Caki2 (cell line): ENCODE measurements around the gene CLK1. TPM values are rescaled to one million over a fixed set of nuclear protein-coding genes. Genes with fewer than 3 reads are reported as not detected.

ENCODE experiments used
- DNase-seq: peaks from one replicate; pipeline ENCODE4 v3.0.0-alpha.2; 2015; ENCODE audit warnings: low read depth
- in situ Hi-C: cut with HindIII; loops from 2 replicates; pipeline ENCODE4 v1.10.0; 2016; ENCODE audit warnings: low sequenced_read_pairs, low pct_unique_long_range_greater_than_20kb, mixed read lengths
- total RNA-seq: library from RNA; depleted of rRNA; stranded (reverse); fragments of >200 nt; shearing (Covaris generic); gene quantifications from 2 replicates; pipeline ENCODE4 v1.2.3, GENCODE V29; 2014; ENCODE audit warnings: low replicate concordance

CLK1 gene
- total RNA-seq, 1 experiment from 2014 or later = 30.8 TPM

- DNase-seq = no peak
- in situ Hi-C loops = no loop called here
These were observed 4.2 kb downstream of the CLK1 start for GRCh38 chr2:200860092-200860795.

GRCh38 chr2:200856806-200857205 is 7.7 kb downstream of the CLK1 start:
- DNase-seq = no peak
- in situ Hi-C loops = no loop called here

GRCh38 chr2:200852605-200853004 is 11.9 kb downstream of the CLK1 start:
- no peak for DNase-seq

GRCh38 chr2:200851398-200852248 is 12.8 kb downstream of the CLK1 start:
- DNase-seq = no peak
- in situ Hi-C loops = no loop called here

More at GRCh38 chr2:200852605-200853004, 11.9 kb downstream of the CLK1 start:
- in situ Hi-C loops = no loop called here

- in situ Hi-C loops = no loop called here
- no peak for DNase-seq
These were observed 13.8 kb downstream of the CLK1 start for GRCh38 chr2:200850512-200851256.

- no peak for DNase-seq
- in situ Hi-C loops = no loop called here
These were observed 16.5 kb downstream of the CLK1 start for GRCh38 chr2:200847939-200848338.

- in situ Hi-C loops = no loop called here
- DNase-seq = no peak
These were observed 17.2 kb downstream of the CLK1 start for GRCh38 chr2:200847269-200847668.

- in situ Hi-C loops = no loop called here
- DNase-seq = no peak
These were observed 18.7 kb downstream of the CLK1 start for GRCh38 chr2:200845669-200846325.

GRCh38 chr2:200845194-200845593 is 19.3 kb downstream of the CLK1 start:
- in situ Hi-C loops = no loop called here
- DNase-seq = no peak

GRCh38 chr2:200843993-200844948 is 20.2 kb downstream of the CLK1 start:
- in situ Hi-C loops = no loop called here
- no peak for DNase-seq

GRCh38 chr2:200839513-200839912 is 24.9 kb downstream of the CLK1 start:
- in situ Hi-C loops = no loop called here
- no peak for DNase-seq

GRCh38 chr2:200834701-200835100 is 29.8 kb downstream of the CLK1 start:
- DNase-seq = no peak
- in situ Hi-C loops = no loop called here

GRCh38 chr2:200829258-200829655 is 35.2 kb downstream of the CLK1 start:
- in situ Hi-C loops = no loop called here
- DNase-seq = no peak

GRCh38 chr2:200828572-200829257 is 35.7 kb downstream of the CLK1 start:
- no peak for DNase-seq
- in situ Hi-C loops = no loop called here

GRCh38 chr2:200828104-200828503 is 36.4 kb downstream of the CLK1 start:
- in situ Hi-C loops = no loop called here
- no peak for DNase-seq

- in situ Hi-C loops = no loop called here
- no peak for DNase-seq
These were observed 42.7 kb downstream of the CLK1 start for GRCh38 chr2:200821686-200822245.
